Astrocyte (in vitro differentiated cells and primary cell): ENCODE measurements around the gene TENT4A.

ENCODE experiments used
- EZH2 ChIP-seq: IDR thresholded peaks from 2 replicates; pipeline ENCODE4 v1.6.1; 2012; ENCODE audit warnings: mild to moderate bottlenecking, low read length, inconsistent platforms; ENCODE audit not compliant: insufficient read depth
- TF ChIP-seq, protein P1 (sequence below): IDR thresholded peaks from 2 replicates; pipeline ENCODE4 v1.5.1; 2011; ENCODE audit warnings: low read depth, mild to moderate bottlenecking, inconsistent platforms, low read length, moderate library complexity; ENCODE audit not compliant: insufficient read depth

DNA sequence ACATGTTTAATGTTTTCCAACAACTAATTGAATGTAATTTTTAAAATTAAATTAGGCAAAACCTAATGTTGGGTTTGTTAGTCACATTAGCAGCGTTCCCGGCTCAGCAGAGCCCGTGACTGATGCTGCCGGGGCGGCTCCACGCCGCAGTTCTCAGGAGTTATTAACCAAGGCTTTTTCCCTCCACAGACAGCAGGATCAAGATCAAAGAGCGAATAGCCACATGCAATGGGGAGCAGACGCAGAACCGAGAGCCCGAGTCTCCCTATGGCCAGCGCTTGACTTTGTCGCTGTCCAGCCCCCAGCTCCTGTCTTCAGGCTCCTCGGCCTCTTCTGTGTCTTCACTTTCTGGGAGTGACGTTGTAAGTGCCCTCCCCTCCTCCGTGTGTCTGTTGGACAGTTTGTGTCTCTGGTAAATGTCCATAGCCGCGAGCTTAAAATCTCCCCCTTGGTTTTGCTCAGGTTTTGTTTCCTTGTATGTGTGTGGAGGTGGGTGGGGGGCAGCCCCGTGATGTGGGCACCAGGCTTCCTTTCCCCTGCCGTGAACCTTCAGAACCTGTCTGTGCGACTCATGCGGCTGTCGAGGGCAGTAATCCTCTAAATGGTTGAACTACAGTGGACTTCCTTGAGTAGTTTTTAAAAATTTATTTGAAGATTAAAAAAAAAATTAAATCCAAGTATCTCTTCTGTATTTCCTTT, 37.1 kb downstream of the TENT4A start:
- TF ChIP-seq, protein P1, sequence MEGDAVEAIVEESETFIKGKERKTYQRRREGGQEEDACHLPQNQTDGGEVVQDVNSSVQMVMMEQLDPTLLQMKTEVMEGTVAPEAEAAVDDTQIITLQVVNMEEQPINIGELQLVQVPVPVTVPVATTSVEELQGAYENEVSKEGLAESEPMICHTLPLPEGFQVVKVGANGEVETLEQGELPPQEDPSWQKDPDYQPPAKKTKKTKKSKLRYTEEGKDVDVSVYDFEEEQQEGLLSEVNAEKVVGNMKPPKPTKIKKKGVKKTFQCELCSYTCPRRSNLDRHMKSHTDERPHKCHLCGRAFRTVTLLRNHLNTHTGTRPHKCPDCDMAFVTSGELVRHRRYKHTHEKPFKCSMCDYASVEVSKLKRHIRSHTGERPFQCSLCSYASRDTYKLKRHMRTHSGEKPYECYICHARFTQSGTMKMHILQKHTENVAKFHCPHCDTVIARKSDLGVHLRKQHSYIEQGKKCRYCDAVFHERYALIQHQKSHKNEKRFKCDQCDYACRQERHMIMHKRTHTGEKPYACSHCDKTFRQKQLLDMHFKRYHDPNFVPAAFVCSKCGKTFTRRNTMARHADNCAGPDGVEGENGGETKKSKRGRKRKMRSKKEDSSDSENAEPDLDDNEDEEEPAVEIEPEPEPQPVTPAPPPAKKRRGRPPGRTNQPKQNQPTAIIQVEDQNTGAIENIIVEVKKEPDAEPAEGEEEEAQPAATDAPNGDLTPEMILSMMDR, result no peak
- no peak for TF ChIP-seq EZH2
